DMS53 treated with DMSO at 0.1 percent for 48 hours (cell line): ENCODE results near the gene SORD.
"Not testable (repeated sequence)": the region's sequence is repeated elsewhere in the genome, so short reads cannot be mapped to it uniquely, and the experiment has no call there.

Experiments used
- DNase-seq: peaks from one replicate; lab custom pipeline; 2025; ENCODE audit not compliant: unreplicated experiment; lab: John Stamatoyannopoulos, UW

Gene SORD

GRCh38 chr15:45023659-45024225, 747 bp downstream of the SORD start:
- DNase-seq, result peak; percentile 4

- DNase-seq, result not testable (repeated sequence)
Measured at GRCh38 chr15:45024649-45025048, 1.7 kb downstream of the SORD start.

GRCh38 chr15:45025627-45026026, 2.6 kb downstream of the SORD start:
- not testable (repeated sequence) for DNase-seq

- no peak for DNase-seq
Measured at GRCh38 chr15:45026651-45027190, 3.7 kb downstream of the SORD start.

GRCh38 chr15:45027220-45027619, 4.2 kb downstream of the SORD start:
- DNase-seq, result no peak

- DNase-seq, result no peak
Measured at GRCh38 chr15:45030743-45031142, 7.7 kb downstream of the SORD start.

- DNase-seq, result not testable (repeated sequence)
Measured at GRCh38 chr15:45031522-45032028, 8.6 kb downstream of the SORD start.

GRCh38 chr15:45032501-45032900, 9.5 kb downstream of the SORD start:
- DNase-seq, result not testable (repeated sequence)

- DNase-seq, result not testable (repeated sequence)
Measured at GRCh38 chr15:45034087-45034486, 11.1 kb downstream of the SORD start.

- DNase-seq, result not testable (repeated sequence)
Measured at GRCh38 chr15:45034600-45035375, 11.8 kb downstream of the SORD start.

- peak; percentile 92 for DNase-seq
Measured at GRCh38 chr15:45036812-45037781, 14.1 kb downstream of the SORD start.

GRCh38 chr15:45037936-45038335, 14.9 kb downstream of the SORD start:
- no peak for DNase-seq

- not testable (repeated sequence) for DNase-seq
Measured at GRCh38 chr15:45040396-45040795, 17.4 kb downstream of the SORD start.

GRCh38 chr15:45041538-45041937, 18.5 kb downstream of the SORD start:
- DNase-seq, result not testable (repeated sequence)

GRCh38 chr15:45042859-45043258, 19.9 kb downstream of the SORD start:
- DNase-seq, result not testable (repeated sequence)

- DNase-seq, result not testable (repeated sequence)
Measured at GRCh38 chr15:45044270-45044669, 21.3 kb downstream of the SORD start.

- not testable (repeated sequence) for DNase-seq
Measured at GRCh38 chr15:45048449-45048793, 25.4 kb downstream of the SORD start.

GRCh38 chr15:45048794-45049631, 26.0 kb downstream of the SORD start:
- DNase-seq, result no peak

- DNase-seq, result no peak
Measured at GRCh38 chr15:45050587-45050986, 27.6 kb downstream of the SORD start.

GRCh38 chr15:45052676-45053075, 29.7 kb downstream of the SORD start:
- not testable (repeated sequence) for DNase-seq
